Neural progenitor cell (in vitro differentiated cells): ENCODE data around the gene C12orf56. TPM values are rescaled to one million over a fixed set of nuclear protein-coding genes. Genes with fewer than 3 reads are reported as not detected.

ENCODE experiments used
- DNase-seq: peaks from one replicate; pipeline ENCODE4 v3.0.0-alpha.2; 2016; ENCODE audit warnings: low spot score
- H2AFZ ChIP-seq: fragments of 200-600 bp; sonication (generic); replicated peaks from 2 replicates; pipeline ENCODE4 v1.6.1; 2016; ENCODE audit warnings: antibody characterized with exemption
- H3F3A ChIP-seq: fragments of 200-600 bp; sonication (generic); 2 replicates; pipeline ENCODE4 v1.6.1; 2016; ENCODE audit warnings: antibody characterized with exemption, low read depth
- H3K27ac ChIP-seq: fragments of 200-600 bp; sonication (generic); 2 replicates; pipeline ENCODE4 v1.5.1; 2016; ENCODE audit warnings: mild to moderate bottlenecking
- H3K27me3 ChIP-seq: fragments of 200-600 bp; sonication (generic); 2 replicates; pipeline ENCODE4 v1.6.1; 2016; ENCODE audit warnings: mild to moderate bottlenecking, moderate library complexity
- H3K36me3 ChIP-seq: fragments of 200-600 bp; sonication (generic); 2 replicates; pipeline ENCODE4 v1.5.1; 2016
- H3K4me1 ChIP-seq: fragments of 200-600 bp; sonication (generic); 2 replicates; pipeline ENCODE4 v1.6.1; 2016; ENCODE audit warnings: mixed run types
- H3K4me2 ChIP-seq: fragments of 200-600 bp; sonication (generic); 2 replicates; pipeline ENCODE4 v1.6.1; 2016
- H3K4me3 ChIP-seq: fragments of 200-600 bp; sonication (generic); 2 replicates; pipeline ENCODE4 v1.5.1; 2016
- H3K79me2 ChIP-seq: fragments of 200-600 bp; sonication (generic); 2 replicates; pipeline ENCODE4 v1.6.1; 2016; ENCODE audit warnings: low read depth
- H3K9ac ChIP-seq: fragments of 200-600 bp; sonication (generic); 2 replicates; pipeline ENCODE4 v1.6.1; 2016
- H3K9me3 ChIP-seq: fragments of 200-600 bp; sonication (generic); 2 replicates; pipeline ENCODE4 v1.5.1; 2016; ENCODE audit warnings: low read depth
- H4K20me1 ChIP-seq: fragments of 200-600 bp; sonication (generic); 2 replicates; pipeline ENCODE4 v1.6.1; 2016; ENCODE audit warnings: low read depth
- H3K27ac Mint-ChIP-seq: 3 replicates; pipeline ENCODE4 v1.8.0; 2021; ENCODE audit warnings: mixed read lengths
- H3K27me3 Mint-ChIP-seq: 2 replicates; pipeline ENCODE4 v1.8.0; 2022; ENCODE audit warnings: low read depth, mild to moderate bottlenecking, inconsistent platforms, moderate library complexity, mixed read lengths; ENCODE audit not compliant: insufficient read depth
- H3K36me3 Mint-ChIP-seq: 3 replicates; pipeline ENCODE4 v1.8.0; 2021; ENCODE audit warnings: mixed read lengths
- H3K4me1 Mint-ChIP-seq: 3 replicates; pipeline ENCODE4 v1.8.0; 2021; ENCODE audit warnings: mixed read lengths
- H3K4me3 Mint-ChIP-seq: 3 replicates; pipeline ENCODE4 v1.8.0; 2021; ENCODE audit warnings: mild to moderate bottlenecking, moderate library complexity, mixed read lengths
- H3K9me3 Mint-ChIP-seq: 3 replicates; pipeline ENCODE4 v1.8.0; 2020; ENCODE audit warnings: mixed read lengths
- EZH2 ChIP-seq: fragments of 200-600 bp; sonication (generic); IDR thresholded peaks from 2 replicates; pipeline ENCODE4 v1.6.1; 2017; ENCODE audit warnings: antibody characterized with exemption, mild to moderate bottlenecking, moderate library complexity
- EZH2phosphoT487 ChIP-seq: fragments of 200-600 bp; sonication (generic); IDR thresholded peaks from 2 replicates; pipeline ENCODE4 v1.6.1; 2017; ENCODE audit warnings: antibody characterized with exemption
- total RNA-seq: library from RNA; depleted of rRNA; stranded (reverse); fragments of >200 nt; gene quantifications from 2 replicates; pipeline ENCODE4 v1.2.3, GENCODE V29; 2015; ENCODE audit warnings: low replicate concordance
- TF ChIP-seq, protein P1 (sequence below): fragments of 200-600 bp; sonication (generic); IDR thresholded peaks from 2 replicates; pipeline ENCODE4 v1.5.1; 2017; ENCODE audit warnings: antibody characterized with exemption, mild to moderate bottlenecking

The C12orf56 gene
- total RNA-seq, 1 donor from 2014 or later, result 4.2 TPM

DNA sequence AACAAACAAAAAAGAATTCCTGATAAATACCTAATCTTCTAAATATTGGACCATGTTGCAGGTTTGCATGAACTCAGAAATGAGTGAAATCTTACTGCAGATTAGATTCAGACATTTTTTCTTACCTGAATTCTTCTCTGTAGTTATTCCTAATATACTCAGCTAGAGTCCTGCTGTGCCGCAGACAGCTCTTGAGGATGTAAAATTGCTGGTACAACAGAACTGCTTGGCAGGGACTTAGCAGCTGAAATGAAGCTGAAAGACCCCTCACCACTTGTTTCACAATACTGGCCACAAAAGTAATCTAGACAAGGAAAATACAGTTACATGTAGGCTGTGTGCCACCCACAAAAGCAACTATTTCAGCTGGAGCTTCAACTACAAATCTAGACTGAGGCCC, 120.1 kb downstream of the C12orf56 start:
- H3K36me3 Mint-ChIP-seq, result no peaks in the 10 kb centered on the region
- H3K27ac Mint-ChIP-seq, result no peak overlapping the region
- Histone ChIP-seq H3K27me3 (no peaks in the 10 kb centered on the region), H3K9ac (no peak overlapping the region), H3K4me1 (no peaks in the 10 kb centered on the region), H3K4me3 (no peak overlapping the region), H4K20me1 (no peaks in the 10 kb centered on the region), H2AFZ (no peak overlapping the region), H3K9me3 (no peaks in the 10 kb centered on the region), H3K36me3 (no peaks in the 10 kb centered on the region), H3K79me2 (no peaks in the 10 kb centered on the region), H3K27ac (no peak overlapping the region), H3F3A (no peaks in the 10 kb centered on the region), H3K4me2 (no peak overlapping the region)
- no peak overlapping the region for H3K4me3 Mint-ChIP-seq
- H3K27me3 Mint-ChIP-seq, result peaks cover 4% of the 10 kb centered on the region
- no peak for DNase-seq
- no peaks in the 10 kb centered on the region for H3K9me3 Mint-ChIP-seq
- TF ChIP-seq EZH2phosphoT487 (no peak), EZH2 (no peak)
- TF ChIP-seq, protein P1, sequence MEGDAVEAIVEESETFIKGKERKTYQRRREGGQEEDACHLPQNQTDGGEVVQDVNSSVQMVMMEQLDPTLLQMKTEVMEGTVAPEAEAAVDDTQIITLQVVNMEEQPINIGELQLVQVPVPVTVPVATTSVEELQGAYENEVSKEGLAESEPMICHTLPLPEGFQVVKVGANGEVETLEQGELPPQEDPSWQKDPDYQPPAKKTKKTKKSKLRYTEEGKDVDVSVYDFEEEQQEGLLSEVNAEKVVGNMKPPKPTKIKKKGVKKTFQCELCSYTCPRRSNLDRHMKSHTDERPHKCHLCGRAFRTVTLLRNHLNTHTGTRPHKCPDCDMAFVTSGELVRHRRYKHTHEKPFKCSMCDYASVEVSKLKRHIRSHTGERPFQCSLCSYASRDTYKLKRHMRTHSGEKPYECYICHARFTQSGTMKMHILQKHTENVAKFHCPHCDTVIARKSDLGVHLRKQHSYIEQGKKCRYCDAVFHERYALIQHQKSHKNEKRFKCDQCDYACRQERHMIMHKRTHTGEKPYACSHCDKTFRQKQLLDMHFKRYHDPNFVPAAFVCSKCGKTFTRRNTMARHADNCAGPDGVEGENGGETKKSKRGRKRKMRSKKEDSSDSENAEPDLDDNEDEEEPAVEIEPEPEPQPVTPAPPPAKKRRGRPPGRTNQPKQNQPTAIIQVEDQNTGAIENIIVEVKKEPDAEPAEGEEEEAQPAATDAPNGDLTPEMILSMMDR, result no peak
- H3K4me1 Mint-ChIP-seq, result no peaks in the 10 kb centered on the region

DNA sequence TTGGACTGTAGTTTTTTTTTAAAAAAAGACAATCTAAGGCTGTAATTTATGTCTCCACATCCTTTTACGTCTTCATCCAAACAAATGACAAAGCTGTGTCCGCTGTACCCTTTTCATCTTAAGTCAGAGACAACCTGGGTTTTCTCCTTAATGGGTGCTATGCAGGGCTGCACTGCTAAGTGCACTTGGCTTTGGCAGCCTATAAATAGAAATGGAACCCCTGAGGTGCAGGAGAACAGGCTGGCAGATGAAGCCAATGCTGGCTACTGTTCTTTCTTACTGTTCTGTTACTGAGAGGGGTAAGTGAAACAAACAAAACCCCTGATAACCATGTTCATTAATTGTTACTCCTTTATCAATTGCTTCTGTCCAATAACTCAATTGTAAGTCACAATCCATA, 121.4 kb downstream of the C12orf56 start:
- no peak overlapping the region for H3K27ac Mint-ChIP-seq
- Histone ChIP-seq H3K27ac (no peak overlapping the region), H3K27me3 (no peaks in the 10 kb centered on the region), H3K9ac (no peak overlapping the region), H3K9me3 (no peaks in the 10 kb centered on the region), H3K79me2 (no peaks in the 10 kb centered on the region), H3K4me3 (no peak overlapping the region), H2AFZ (no peak overlapping the region), H3K4me2 (no peak overlapping the region), H3K4me1 (no peaks in the 10 kb centered on the region), H3F3A (no peaks in the 10 kb centered on the region), H3K36me3 (no peaks in the 10 kb centered on the region), H4K20me1 (no peaks in the 10 kb centered on the region)
- no peaks in the 10 kb centered on the region for H3K4me1 Mint-ChIP-seq
- peaks cover 4% of the 10 kb centered on the region for H3K27me3 Mint-ChIP-seq
- TF ChIP-seq, protein P1, result no peak
- TF ChIP-seq EZH2 (no peak), EZH2phosphoT487 (no peak)
- DNase-seq, result no peak
- H3K36me3 Mint-ChIP-seq, result no peaks in the 10 kb centered on the region
- no peaks in the 10 kb centered on the region for H3K9me3 Mint-ChIP-seq
- no peak overlapping the region for H3K4me3 Mint-ChIP-seq

DNA sequence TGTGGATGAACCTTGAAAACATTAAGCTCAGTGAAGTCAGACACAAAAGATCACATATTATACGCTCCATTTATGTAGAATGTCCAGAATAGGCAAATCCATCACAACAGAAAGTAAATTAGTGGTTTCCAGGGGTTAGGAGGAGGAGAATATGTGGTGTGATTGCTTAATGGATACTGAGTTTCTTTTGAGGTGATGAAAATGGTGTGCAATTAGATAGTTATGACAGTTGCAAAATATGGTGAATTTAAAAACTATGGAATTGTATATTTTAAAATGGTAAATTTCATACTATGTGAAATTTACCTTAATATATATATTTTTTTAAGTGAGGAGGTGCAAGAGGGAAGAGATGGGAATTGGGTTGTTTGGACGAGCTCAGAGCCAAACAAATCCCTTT, 122.1 kb downstream of the C12orf56 start:
- Histone ChIP-seq H2AFZ (no peak overlapping the region), H4K20me1 (no peaks in the 10 kb centered on the region), H3K4me3 (no peak overlapping the region), H3F3A (no peaks in the 10 kb centered on the region), H3K27ac (no peak overlapping the region), H3K9ac (no peak overlapping the region), H3K4me1 (no peaks in the 10 kb centered on the region), H3K36me3 (no peaks in the 10 kb centered on the region), H3K4me2 (no peak overlapping the region), H3K79me2 (no peaks in the 10 kb centered on the region), H3K27me3 (no peaks in the 10 kb centered on the region), H3K9me3 (no peaks in the 10 kb centered on the region)
- TF ChIP-seq EZH2phosphoT487 (no peak), EZH2 (no peak)
- TF ChIP-seq, protein P1, result no peak
- DNase-seq, result no peak
- H3K9me3 Mint-ChIP-seq, result no peaks in the 10 kb centered on the region
- no peak overlapping the region for H3K4me3 Mint-ChIP-seq
- H3K36me3 Mint-ChIP-seq, result no peaks in the 10 kb centered on the region
- no peaks in the 10 kb centered on the region for H3K4me1 Mint-ChIP-seq
- no peak overlapping the region for H3K27ac Mint-ChIP-seq
- peaks cover 4% of the 10 kb centered on the region for H3K27me3 Mint-ChIP-seq

DNA sequence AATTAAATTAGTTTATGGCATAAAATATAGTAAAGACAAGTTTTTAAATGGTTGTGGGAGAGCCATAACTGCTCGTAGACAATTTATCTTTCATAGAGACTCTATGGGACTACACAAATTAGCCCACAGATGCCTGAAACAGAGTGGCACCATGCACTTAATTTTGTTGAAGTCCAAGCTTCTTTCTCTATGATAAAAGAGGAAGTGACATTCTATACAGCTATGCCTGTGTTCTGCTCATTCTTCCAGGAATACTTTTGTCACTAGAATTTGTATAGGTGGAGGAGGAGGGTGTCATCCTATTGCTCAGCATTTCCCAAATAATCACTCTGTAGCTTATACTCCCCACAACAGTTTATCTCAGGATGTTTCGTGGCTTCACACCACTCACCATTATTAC, 124.7 kb downstream of the C12orf56 start:
- no peak overlapping the region for H3K4me3 Mint-ChIP-seq
- H3K4me1 Mint-ChIP-seq, result no peaks in the 10 kb centered on the region
- Histone ChIP-seq H3K4me1 (no peaks in the 10 kb centered on the region), H3K9ac (no peak overlapping the region), H3K4me3 (no peak overlapping the region), H3K27me3 (no peaks in the 10 kb centered on the region), H3F3A (no peaks in the 10 kb centered on the region), H3K79me2 (no peaks in the 10 kb centered on the region), H3K36me3 (no peaks in the 10 kb centered on the region), H2AFZ (no peak overlapping the region), H3K4me2 (no peak overlapping the region), H3K27ac (no peak overlapping the region), H4K20me1 (no peaks in the 10 kb centered on the region), H3K9me3 (no peaks in the 10 kb centered on the region)
- H3K27me3 Mint-ChIP-seq, result peaks cover 4% of the 10 kb centered on the region
- DNase-seq, result no peak
- no peak for TF ChIP-seq EZH2phosphoT487
- TF ChIP-seq EZH2, result no peak
- TF ChIP-seq, protein P1, result no peak
- H3K27ac Mint-ChIP-seq, result no peak overlapping the region
- no peaks in the 10 kb centered on the region for H3K9me3 Mint-ChIP-seq
- H3K36me3 Mint-ChIP-seq, result no peaks in the 10 kb centered on the region
